ENCODE measurements around the gene POU2F2. TPM values are rescaled to one million over a fixed set of nuclear protein-coding genes. Genes with fewer than 3 reads are reported as not detected.

POU2F2 gene
- total and polyA plus RNA-seq, 2 donors (not counting 3 experiments of a cell fraction or from before 2014, with no cell fraction given) = 4.0 to 4.1 TPM

- H4K20me1 ChIP-seq (replicated peaks; ENCODE audit: control insufficient read depth, extremely low read depth, insufficient read depth, low read length) = no peaks in the 10 kb centered on the region
- no peaks in the 10 kb centered on the region for H3K4me1 ChIP-seq (ENCODE audit: control insufficient read depth, extremely low read depth, insufficient read depth, low read length)
- no peaks in the 10 kb centered on the region for H3K9me3 ChIP-seq (replicated peaks; ENCODE audit: control insufficient read depth, insufficient read depth, low read length)
- FAIRE-seq (no peak), DNase-seq (ENCODE audit: low read depth, low spot score) (no peak)
- dilution Hi-C loops (cut with MboI; ENCODE audit: extremely low pct_ligation_motif_present, low sequenced_read_pairs) = no loop called here
- H2AFZ ChIP-seq (ENCODE audit: low read depth, low read length) = no peak overlapping the region
- no peaks in the 10 kb centered on the region for H3K36me3 ChIP-seq (ENCODE audit: control insufficient read depth in 2 of 2, extremely low read depth in 1 of 2, insufficient read depth in 2 of 2, low read length in 2 of 2)
- no peak for TF ChIP-seq MYC (IDR thresholded peaks at IDR 0.05; ENCODE audit: low read depth, low read length)
- TF ChIP-seq, protein P1, sequence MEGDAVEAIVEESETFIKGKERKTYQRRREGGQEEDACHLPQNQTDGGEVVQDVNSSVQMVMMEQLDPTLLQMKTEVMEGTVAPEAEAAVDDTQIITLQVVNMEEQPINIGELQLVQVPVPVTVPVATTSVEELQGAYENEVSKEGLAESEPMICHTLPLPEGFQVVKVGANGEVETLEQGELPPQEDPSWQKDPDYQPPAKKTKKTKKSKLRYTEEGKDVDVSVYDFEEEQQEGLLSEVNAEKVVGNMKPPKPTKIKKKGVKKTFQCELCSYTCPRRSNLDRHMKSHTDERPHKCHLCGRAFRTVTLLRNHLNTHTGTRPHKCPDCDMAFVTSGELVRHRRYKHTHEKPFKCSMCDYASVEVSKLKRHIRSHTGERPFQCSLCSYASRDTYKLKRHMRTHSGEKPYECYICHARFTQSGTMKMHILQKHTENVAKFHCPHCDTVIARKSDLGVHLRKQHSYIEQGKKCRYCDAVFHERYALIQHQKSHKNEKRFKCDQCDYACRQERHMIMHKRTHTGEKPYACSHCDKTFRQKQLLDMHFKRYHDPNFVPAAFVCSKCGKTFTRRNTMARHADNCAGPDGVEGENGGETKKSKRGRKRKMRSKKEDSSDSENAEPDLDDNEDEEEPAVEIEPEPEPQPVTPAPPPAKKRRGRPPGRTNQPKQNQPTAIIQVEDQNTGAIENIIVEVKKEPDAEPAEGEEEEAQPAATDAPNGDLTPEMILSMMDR (IDR thresholded peaks at IDR 0.05; ENCODE audit: extremely low read depth in 1 of 2, insufficient read depth in 1 of 2, low read depth in 1 of 2, low read length in 2 of 2) = no peak
- no peak for TF ChIP-seq POLR2AphosphoS5 (IDR thresholded peaks at IDR 0.05; ENCODE audit: insufficient read depth, low read depth, low read length)
- no peak for TF ChIP-seq POLR2A (IDR thresholded peaks at IDR 0.05; ENCODE audit: low read depth, low read length)
- no peak for TF ChIP-seq EZH2 (IDR thresholded peaks at IDR 0.05; ENCODE audit: borderline replicate concordance, low read depth, low read length, severe bottlenecking)
- TF ChIP-seq JUN (IDR thresholded peaks at IDR 0.05; ENCODE audit: borderline replicate concordance, insufficient read depth, insufficient read length, low read depth) = no peak
- TF ChIP-seq, protein P2, sequence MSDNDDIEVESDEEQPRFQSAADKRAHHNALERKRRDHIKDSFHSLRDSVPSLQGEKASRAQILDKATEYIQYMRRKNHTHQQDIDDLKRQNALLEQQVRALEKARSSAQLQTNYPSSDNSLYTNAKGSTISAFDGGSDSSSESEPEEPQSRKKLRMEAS (IDR thresholded peaks at IDR 0.05; ENCODE audit: insufficient read depth, insufficient read length) = no peak
- no peak for TF ChIP-seq GATA2 (IDR thresholded peaks at IDR 0.05; ENCODE audit: insufficient read depth, insufficient read length, low read depth, low read length)
- TF ChIP-seq FOS (IDR thresholded peaks at IDR 0.05; ENCODE audit: borderline replicate concordance, insufficient read depth, low read length) = no peak
- ChIA-PET POLR2A (no interaction called here), CTCF (no interaction called here)
- H3K27ac ChIP-seq (ENCODE audit: insufficient read depth, low read depth, low read length) = no peak overlapping the region
- no peaks in the 10 kb centered on the region for H3K79me2 ChIP-seq (ENCODE audit: control insufficient read depth, insufficient read depth, low read length)
- H3K27me3 ChIP-seq (ENCODE audit: control insufficient read depth in 2 of 2, insufficient read depth in 2 of 2, low read length in 2 of 2) = peaks cover 24 to 31% of the 10 kb centered on the region in 2 experiments
- intact Hi-C loops (cut with micrococcal nuclease) = no loop called here
- H3K4me3 ChIP-seq (replicated peaks in 1 of 3; ENCODE audit: insufficient read depth in 1 of 3, low read depth in 1 of 3, low read length in 3 of 3) = no peak overlapping the region
- no peak overlapping the region for H3K4me2 ChIP-seq (ENCODE audit: insufficient read depth, low read length)
- H3K9ac ChIP-seq (replicated peaks; ENCODE audit: extremely low read depth, insufficient read depth, low read length) = no peak overlapping the region
- H3K9me1 ChIP-seq (replicated peaks; ENCODE audit: control insufficient read depth, extremely low read depth, insufficient read depth, low read length) = no peaks in the 10 kb centered on the region
- BruUV-seq (replicated peaks) = no TSS peak
These were observed 21.6 kb upstream of the POU2F2 start for GRCh38 chr19:42153672-42154433.
